DOHH2 (cell line): ENCODE results near the gene OBP2B.

Experiments
- H3F3A ChIP-seq: fragments of 200-600 bp; sonication (generic), shearing (Covaris generic); 2 replicates; pipeline ENCODE4 v1.6.0; 2016; ENCODE audit warnings: antibody characterized with exemption, mild to moderate bottlenecking; ENCODE audit not compliant: control insufficient read depth, insufficient read depth
- H3K27ac ChIP-seq: fragments of 200-600 bp; sonication (generic); 2 replicates; pipeline ENCODE4 v1.5.1; 2014; ENCODE audit warnings: low read depth, mild to moderate bottlenecking, low read length, moderate library complexity
- H3K27me3 ChIP-seq: fragments of 200-600 bp; sonication (generic); 2 replicates; pipeline ENCODE4 v1.6.1; 2014; ENCODE audit warnings: mild to moderate bottlenecking, low read length, mixed read lengths; ENCODE audit not compliant: control insufficient read depth
- H3K36me3 ChIP-seq: fragments of 200-600 bp; sonication (generic); 2 replicates; pipeline ENCODE4 v1.6.1; 2014; ENCODE audit warnings: mild to moderate bottlenecking, low read length, moderate library complexity, mixed read lengths; ENCODE audit not compliant: control insufficient read depth
- H3K4me1 ChIP-seq: fragments of 200-600 bp; sonication (generic); 2 replicates; pipeline ENCODE4 v1.6.1; 2014; ENCODE audit warnings: mild to moderate bottlenecking, low read length, mixed read lengths; ENCODE audit not compliant: control insufficient read depth
- H3K4me2 ChIP-seq: fragments of 200-600 bp; sonication (generic); 2 replicates; pipeline ENCODE4 v1.6.0; 2014; ENCODE audit warnings: mild to moderate bottlenecking, low read length, moderate library complexity
- H3K4me3 ChIP-seq: fragments of 200-600 bp; sonication (generic); 2 replicates; pipeline ENCODE4 v1.5.1; 2014; ENCODE audit warnings: mild to moderate bottlenecking, low read length, mixed read lengths
- H3K79me2 ChIP-seq: fragments of 200-600 bp; sonication (generic); 2 replicates; pipeline ENCODE4 v1.6.1; 2014; ENCODE audit warnings: mild to moderate bottlenecking, low read length, mixed read lengths; ENCODE audit not compliant: control insufficient read depth
- H3K9me2 ChIP-seq: fragments of 200-600 bp; sonication (generic); replicated peaks from 2 replicates; pipeline ENCODE4 v1.6.1; 2014; ENCODE audit warnings: mild to moderate bottlenecking, low read length, mixed read lengths; ENCODE audit not compliant: control insufficient read depth
- H3K9me3 ChIP-seq: fragments of 200-600 bp; sonication (generic); 2 replicates; pipeline ENCODE4 v1.6.1; 2014; ENCODE audit warnings: antibody characterized with exemption, low read length, mixed read lengths; ENCODE audit not compliant: control insufficient read depth, insufficient read depth
- H4K20me1 ChIP-seq: fragments of 200-600 bp; sonication (generic); 2 replicates; pipeline ENCODE4 v1.6.0; 2014; ENCODE audit warnings: low read depth, mild to moderate bottlenecking, antibody characterized with exemption, low read length, moderate library complexity; ENCODE audit not compliant: control insufficient read depth, insufficient read depth
- EZH2phosphoT487 ChIP-seq: fragments of 200-600 bp; sonication (generic); IDR thresholded peaks from 2 replicates; pipeline ENCODE4 v1.6.1; 2017; ENCODE audit warnings: borderline replicate concordance, mild to moderate bottlenecking, antibody characterized with exemption, low read length, moderate library complexity, mixed read lengths
- TF ChIP-seq, protein P1 (sequence below): fragments of 200-600 bp; sonication (generic); IDR thresholded peaks from one replicate; pipeline ENCODE4 v1.5.1; 2014; ENCODE audit warnings: antibody characterized with exemption, mild to moderate bottlenecking, low read depth, low read length; ENCODE audit not compliant: poor library complexity, severe bottlenecking

The OBP2B gene

DNA sequence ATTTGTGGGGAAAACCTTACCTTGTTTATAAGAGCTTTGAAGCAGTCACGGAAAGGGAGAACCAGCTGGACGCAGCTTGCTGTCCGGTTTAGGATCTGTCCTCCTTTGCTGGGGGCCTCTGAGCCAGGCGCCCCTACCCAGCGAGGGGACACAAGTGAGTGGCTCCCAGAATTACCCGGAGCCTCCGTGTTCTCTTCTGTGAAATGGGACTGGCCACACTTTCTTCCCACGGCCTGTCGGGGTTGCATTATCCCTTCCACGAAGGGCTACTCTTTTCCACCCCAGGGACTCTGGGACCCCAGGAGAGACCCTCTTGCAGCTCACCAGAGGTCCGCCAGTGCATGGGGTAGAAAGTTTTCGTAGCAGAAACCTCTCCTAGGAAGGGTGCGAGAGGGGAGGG lies 44.9 kb downstream of the OBP2B start:
- H3K27me3 ChIP-seq, result 0 out of 2 replicates have a peak, but pooled peaks cover 2% of the 10 kb centered on the region
- no peak overlapping the region for H3K27ac ChIP-seq
- H4K20me1 ChIP-seq, result no peaks in the 10 kb centered on the region
- peak overlapping the region; percentile 61 for H3K4me2 ChIP-seq
- no peaks in the 10 kb centered on the region for H3K9me3 ChIP-seq
- peak overlapping the region; percentile 62 for H3K4me3 ChIP-seq
- no peaks in the 10 kb centered on the region for H3F3A ChIP-seq
- H3K9me2 ChIP-seq, result no peaks in the 10 kb centered on the region
- 0 out of 2 replicates have a peak, but pooled peaks cover 3% of the 10 kb centered on the region for H3K36me3 ChIP-seq
- H3K79me2 ChIP-seq, result no peaks in the 10 kb centered on the region
- TF ChIP-seq, protein P1, sequence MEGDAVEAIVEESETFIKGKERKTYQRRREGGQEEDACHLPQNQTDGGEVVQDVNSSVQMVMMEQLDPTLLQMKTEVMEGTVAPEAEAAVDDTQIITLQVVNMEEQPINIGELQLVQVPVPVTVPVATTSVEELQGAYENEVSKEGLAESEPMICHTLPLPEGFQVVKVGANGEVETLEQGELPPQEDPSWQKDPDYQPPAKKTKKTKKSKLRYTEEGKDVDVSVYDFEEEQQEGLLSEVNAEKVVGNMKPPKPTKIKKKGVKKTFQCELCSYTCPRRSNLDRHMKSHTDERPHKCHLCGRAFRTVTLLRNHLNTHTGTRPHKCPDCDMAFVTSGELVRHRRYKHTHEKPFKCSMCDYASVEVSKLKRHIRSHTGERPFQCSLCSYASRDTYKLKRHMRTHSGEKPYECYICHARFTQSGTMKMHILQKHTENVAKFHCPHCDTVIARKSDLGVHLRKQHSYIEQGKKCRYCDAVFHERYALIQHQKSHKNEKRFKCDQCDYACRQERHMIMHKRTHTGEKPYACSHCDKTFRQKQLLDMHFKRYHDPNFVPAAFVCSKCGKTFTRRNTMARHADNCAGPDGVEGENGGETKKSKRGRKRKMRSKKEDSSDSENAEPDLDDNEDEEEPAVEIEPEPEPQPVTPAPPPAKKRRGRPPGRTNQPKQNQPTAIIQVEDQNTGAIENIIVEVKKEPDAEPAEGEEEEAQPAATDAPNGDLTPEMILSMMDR, result no peak
- no peak for TF ChIP-seq EZH2phosphoT487
- peaks cover 16% of the 10 kb centered on the region for H3K4me1 ChIP-seq

DNA sequence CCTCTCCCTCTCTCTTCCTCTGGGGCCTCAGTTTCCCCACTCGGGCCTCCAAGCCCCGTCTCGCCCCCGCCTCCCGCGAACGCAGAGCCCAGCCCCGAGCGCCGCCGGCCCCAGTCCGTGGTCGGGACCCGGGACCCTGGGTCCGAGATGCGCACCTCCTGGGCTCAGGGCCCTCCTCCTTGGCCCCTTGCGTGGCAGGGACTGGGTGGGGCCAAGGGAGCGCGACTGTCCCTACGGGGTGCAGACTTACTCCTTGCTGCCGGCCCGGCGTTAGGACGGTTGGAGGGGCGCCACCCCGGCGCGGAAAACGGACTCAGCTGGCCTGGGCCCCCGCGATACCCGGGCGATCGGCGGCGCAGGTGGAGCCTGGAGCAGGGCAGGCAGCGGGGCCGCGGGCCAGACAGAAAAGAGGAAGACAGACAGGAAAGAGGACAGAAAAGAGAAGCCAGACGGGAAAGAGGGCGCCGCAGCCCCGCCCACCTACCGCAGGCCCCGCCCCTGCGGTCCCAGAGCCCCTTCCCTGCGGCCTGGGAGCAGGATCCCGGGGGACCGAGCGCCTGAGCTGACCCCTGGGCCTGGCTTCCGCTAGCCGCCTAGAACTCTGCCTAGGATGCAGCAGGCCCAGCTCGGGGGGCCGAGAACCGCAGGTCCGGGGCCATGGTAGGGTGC lies 45.4 kb downstream of the OBP2B start, which contains the start of gene GBGT1:
Gene GBGT1, minus strand, starts transcription at position 411 of the 669 bp plus-strand sequence. CDS start 1,502 bp downstream, outside the sequence.
- peaks cover 16% of the 10 kb centered on the region for H3K4me1 ChIP-seq
- 0 out of 2 replicates have a peak, but pooled peaks cover 2% of the 10 kb centered on the region for H3K27me3 ChIP-seq
- peak within 1 kb of the TSS; percentile 62 for H3K4me3 ChIP-seq
- H3K79me2 ChIP-seq, result no peaks in the 10 kb centered on the region
- H3K27ac ChIP-seq, result no peak within 1 kb of the TSS
- H3K36me3 ChIP-seq, result 0 out of 2 replicates have a peak, but pooled peaks cover 3% of the 10 kb centered on the region
- no peaks in the 10 kb centered on the region for H4K20me1 ChIP-seq
- no peaks in the 10 kb centered on the region for H3K9me2 ChIP-seq
- no peak for TF ChIP-seq EZH2phosphoT487
- TF ChIP-seq, protein P1, result no peak
- H3K4me2 ChIP-seq, result peak within 1 kb of the TSS; percentile 61
- H3K9me3 ChIP-seq, result no peaks in the 10 kb centered on the region
- H3F3A ChIP-seq, result no peaks in the 10 kb centered on the region

DNA sequence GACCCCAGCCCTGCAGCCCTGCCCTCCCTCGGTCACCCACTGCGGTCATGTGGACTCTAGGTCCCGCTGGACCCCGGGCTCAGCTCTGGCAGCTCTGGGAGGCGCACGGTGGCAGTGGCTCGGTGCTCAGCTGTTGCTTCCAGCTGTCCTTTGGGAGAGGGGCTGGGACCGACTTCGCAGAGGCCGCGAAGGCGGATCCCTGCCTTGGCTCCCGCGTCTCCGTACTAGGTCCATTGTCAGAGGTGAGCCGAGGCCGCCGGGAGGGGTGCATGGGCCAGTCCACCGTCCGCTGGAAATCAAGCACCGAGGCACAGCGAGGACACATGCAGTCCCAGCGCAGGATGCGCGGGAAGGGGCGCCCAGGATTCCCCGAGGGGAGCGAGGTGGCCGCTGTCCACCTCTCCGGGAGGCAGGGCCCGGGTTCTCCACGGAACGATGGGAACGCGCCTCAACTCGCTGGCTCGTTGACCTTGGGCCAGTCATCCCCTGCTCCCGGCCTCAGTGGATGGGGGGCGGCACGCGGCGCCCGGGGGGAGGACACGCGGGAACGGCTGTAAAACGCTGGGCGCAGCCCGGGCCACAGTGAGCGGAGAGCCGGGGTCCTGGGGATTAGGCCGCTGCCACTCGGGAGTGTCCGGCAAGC lies 46.1 kb downstream of the OBP2B start:
- Histone ChIP-seq H3K9me2 (no peaks in the 10 kb centered on the region), H3K9me3 (no peaks in the 10 kb centered on the region), H3F3A (no peaks in the 10 kb centered on the region), H3K36me3 (0 out of 2 replicates have a peak, but pooled peaks cover 3% of the 10 kb centered on the region), H3K4me1 (peaks cover 16% of the 10 kb centered on the region), H3K27ac (no peak overlapping the region), H3K4me2 (peak overlapping the region; percentile 61), H3K27me3 (0 out of 2 replicates have a peak, but pooled peaks cover 2% of the 10 kb centered on the region), H3K4me3 (peak overlapping the region; percentile 62), H4K20me1 (no peaks in the 10 kb centered on the region), H3K79me2 (no peaks in the 10 kb centered on the region)
- TF ChIP-seq, protein P1, result no peak
- no peak for TF ChIP-seq EZH2phosphoT487
